Glutamatergic neuron (in vitro differentiated cells): ENCODE data around the gene PRKCQ. TPM values are rescaled to one million over a fixed set of nuclear protein-coding genes. Genes with fewer than 3 reads are reported as not detected.

ENCODE experiments used
- DNase-seq: peaks from one replicate; pipeline ENCODE4 v3.0.0; 2022
- H3K27ac Mint-ChIP-seq: one replicate; pipeline ENCODE4 v1.8.0; 2020; ENCODE audit warnings: mild to moderate bottlenecking, mixed read lengths, inconsistent platforms; ENCODE audit not compliant: unreplicated experiment
- H3K27me3 Mint-ChIP-seq: one replicate; pipeline ENCODE4 v1.8.0; 2020; ENCODE audit warnings: mild to moderate bottlenecking, moderate library complexity, mixed read lengths, inconsistent platforms; ENCODE audit not compliant: unreplicated experiment
- H3K36me3 Mint-ChIP-seq: one replicate; pipeline ENCODE4 v1.8.0; 2020; ENCODE audit warnings: mild to moderate bottlenecking, mixed read lengths, inconsistent platforms; ENCODE audit not compliant: unreplicated experiment
- H3K4me1 Mint-ChIP-seq: one replicate; pipeline ENCODE4 v1.8.0; 2020; ENCODE audit warnings: mild to moderate bottlenecking, low read depth, mixed read lengths, inconsistent platforms; ENCODE audit not compliant: unreplicated experiment
- H3K4me3 Mint-ChIP-seq: one replicate; pipeline ENCODE4 v1.8.0; 2020; ENCODE audit warnings: mild to moderate bottlenecking, mixed read lengths, inconsistent platforms; ENCODE audit not compliant: unreplicated experiment
- H3K9me3 Mint-ChIP-seq: one replicate; pipeline ENCODE4 v1.8.0; 2020; ENCODE audit warnings: mild to moderate bottlenecking, moderate library complexity, mixed read lengths, inconsistent platforms; ENCODE audit not compliant: unreplicated experiment
- total RNA-seq: library from RNA; stranded (reverse); fragmentation: NEBNext Ultra II Directional; extraction: Animal tissue kit (Norgen Biotek cat#: 25700); gene quantifications from one replicate; pipeline ENCODE4 v1.2.1, GENCODE V29; 2021; ENCODE audit not compliant: unreplicated experiment
- TF ChIP-seq, protein P1 (sequence below): fragments of 200-600 bp; sonication (generic); IDR thresholded peaks from one replicate; pipeline ENCODE4 v1.5.0; 2021; ENCODE audit not compliant: partially characterized antibody, unreplicated experiment

Gene PRKCQ
- total RNA-seq, 1 donor from 2014 or later = 1.3 TPM

DNA sequence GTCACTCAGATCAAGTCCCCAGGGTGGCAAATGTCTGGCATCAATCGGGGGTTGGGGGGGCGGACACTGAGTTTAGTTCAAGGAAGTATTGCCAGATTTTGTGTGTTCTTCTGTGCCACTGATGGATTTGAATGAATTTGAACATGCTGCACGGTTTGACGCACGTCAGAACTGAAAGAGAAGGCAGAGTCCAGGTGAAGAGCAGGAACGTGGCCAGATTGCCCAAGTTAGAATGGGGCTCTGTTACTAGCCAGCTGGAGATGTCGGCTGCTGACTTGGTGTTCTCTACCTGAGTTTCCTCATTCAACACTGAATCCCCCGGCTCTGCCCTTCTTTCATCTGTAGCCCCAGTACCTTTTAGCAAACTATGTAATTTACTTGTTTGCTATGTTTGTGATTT is 180.2 kb downstream of the PRKCQ start:
- no peak for DNase-seq
- Mint-ChIP-seq H3K27ac (no peak overlapping the region), H3K4me3 (no peak overlapping the region), H3K4me1 (peaks cover 12% of the 10 kb centered on the region), H3K9me3 (no peaks in the 10 kb centered on the region), H3K36me3 (no peaks in the 10 kb centered on the region), H3K27me3 (no peaks in the 10 kb centered on the region)
- TF ChIP-seq, protein P1, sequence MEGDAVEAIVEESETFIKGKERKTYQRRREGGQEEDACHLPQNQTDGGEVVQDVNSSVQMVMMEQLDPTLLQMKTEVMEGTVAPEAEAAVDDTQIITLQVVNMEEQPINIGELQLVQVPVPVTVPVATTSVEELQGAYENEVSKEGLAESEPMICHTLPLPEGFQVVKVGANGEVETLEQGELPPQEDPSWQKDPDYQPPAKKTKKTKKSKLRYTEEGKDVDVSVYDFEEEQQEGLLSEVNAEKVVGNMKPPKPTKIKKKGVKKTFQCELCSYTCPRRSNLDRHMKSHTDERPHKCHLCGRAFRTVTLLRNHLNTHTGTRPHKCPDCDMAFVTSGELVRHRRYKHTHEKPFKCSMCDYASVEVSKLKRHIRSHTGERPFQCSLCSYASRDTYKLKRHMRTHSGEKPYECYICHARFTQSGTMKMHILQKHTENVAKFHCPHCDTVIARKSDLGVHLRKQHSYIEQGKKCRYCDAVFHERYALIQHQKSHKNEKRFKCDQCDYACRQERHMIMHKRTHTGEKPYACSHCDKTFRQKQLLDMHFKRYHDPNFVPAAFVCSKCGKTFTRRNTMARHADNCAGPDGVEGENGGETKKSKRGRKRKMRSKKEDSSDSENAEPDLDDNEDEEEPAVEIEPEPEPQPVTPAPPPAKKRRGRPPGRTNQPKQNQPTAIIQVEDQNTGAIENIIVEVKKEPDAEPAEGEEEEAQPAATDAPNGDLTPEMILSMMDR = no peak

DNA sequence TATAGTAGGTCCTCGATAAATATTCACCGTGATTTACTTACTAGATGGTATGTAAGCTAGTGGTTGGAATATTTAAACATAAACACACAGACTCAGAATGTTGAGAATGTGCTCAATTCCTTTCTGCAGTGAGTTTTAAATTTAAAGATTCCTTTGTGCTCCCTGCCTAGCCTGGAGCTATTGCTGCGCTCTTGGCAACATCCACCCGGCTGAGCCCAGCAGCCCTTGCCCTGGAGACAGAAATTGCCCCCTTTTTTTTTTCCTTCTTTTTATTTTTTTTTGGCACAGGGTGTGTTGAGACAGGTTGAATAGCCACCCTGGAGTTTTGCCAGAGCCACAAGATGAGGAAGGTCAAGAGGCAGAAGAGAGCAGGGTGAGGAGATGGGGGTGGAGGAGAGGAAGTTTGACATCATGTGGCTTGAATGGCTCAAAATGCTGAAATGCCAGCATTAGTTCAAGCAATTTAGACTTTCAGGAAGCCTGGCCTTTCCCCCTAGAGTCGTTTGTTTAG is 180.8 kb downstream of the PRKCQ start:
- Mint-ChIP-seq H3K4me3 (no peak overlapping the region), H3K9me3 (no peaks in the 10 kb centered on the region), H3K27ac (no peak overlapping the region), H3K27me3 (no peaks in the 10 kb centered on the region), H3K36me3 (no peaks in the 10 kb centered on the region), H3K4me1 (peaks cover 14% of the 10 kb centered on the region)
- TF ChIP-seq, protein P1 = no peak
- DNase-seq = no peak

DNA sequence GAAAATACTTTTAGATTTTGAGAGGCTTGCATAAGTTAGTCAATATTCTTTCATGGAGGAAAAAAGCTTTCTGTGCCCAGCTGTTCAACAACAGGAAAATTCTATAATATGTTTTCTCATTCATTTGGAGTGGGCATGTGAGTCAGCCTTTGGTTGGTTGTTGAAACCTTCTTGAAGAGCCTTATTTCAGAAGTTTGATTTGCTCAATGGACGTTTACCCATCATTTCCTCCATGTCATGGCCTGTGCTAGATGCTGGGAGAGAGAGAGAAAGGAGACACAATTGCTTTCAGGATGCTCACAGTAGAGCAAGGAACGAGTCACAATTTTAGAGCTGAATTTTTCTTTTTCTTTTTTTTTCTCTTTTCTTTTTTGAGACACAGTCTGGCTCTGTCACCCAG is 181.7 kb downstream of the PRKCQ start:
- no peaks in the 10 kb centered on the region for H3K9me3 Mint-ChIP-seq
- H3K27me3 Mint-ChIP-seq = no peaks in the 10 kb centered on the region
- H3K27ac Mint-ChIP-seq = no peak overlapping the region
- H3K4me1 Mint-ChIP-seq = peaks cover 22% of the 10 kb centered on the region
- no peak overlapping the region for H3K4me3 Mint-ChIP-seq
- TF ChIP-seq, protein P1 = no peak
- no peak for DNase-seq
- H3K36me3 Mint-ChIP-seq = no peaks in the 10 kb centered on the region

DNA sequence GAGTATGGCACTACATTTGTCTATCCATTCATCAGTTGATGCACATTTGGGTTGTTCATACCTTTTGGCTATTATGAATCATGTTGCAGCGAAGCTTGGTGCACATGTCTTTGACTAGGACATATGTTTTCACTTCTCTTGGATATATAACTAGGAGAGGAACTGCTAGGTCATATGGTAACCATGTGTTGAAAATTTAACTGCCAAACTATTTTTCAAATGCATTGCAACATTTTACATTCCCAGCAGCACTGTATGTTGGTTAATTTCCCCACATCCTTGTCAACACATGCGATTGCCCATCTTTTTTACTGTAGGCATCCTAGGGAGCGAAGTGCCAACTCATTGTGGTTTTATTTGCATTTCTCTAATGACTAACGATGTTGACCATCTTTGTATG is 183.4 kb downstream of the PRKCQ start:
- Mint-ChIP-seq H3K27ac (no peak overlapping the region), H3K36me3 (no peaks in the 10 kb centered on the region)

DNA sequence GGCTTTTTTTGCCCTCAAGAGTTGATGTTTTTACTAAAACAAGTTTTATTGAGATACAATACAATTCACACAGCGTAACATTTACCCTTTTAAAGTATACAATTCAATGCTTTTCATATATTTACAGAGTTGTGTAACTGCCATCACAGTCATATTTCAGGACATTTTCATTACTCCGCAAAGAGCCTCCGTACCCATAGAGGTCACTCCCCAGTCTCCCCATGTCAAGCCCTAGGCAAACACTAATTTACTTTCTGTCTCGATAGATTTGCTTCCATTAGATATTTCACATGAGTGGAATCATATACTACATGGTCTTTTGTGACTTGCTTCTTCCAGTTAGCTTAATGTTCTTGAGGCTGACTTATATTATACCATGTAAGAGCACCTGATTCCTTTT is 183.8 kb downstream of the PRKCQ start:
- DNase-seq = no peak
- TF ChIP-seq, protein P1 = no peak
- no peak overlapping the region for H3K27ac Mint-ChIP-seq
- peaks cover 4% of the 10 kb centered on the region for H3K36me3 Mint-ChIP-seq
- no peaks in the 10 kb centered on the region for H3K9me3 Mint-ChIP-seq
- no peak overlapping the region for H3K4me3 Mint-ChIP-seq
- no peaks in the 10 kb centered on the region for H3K27me3 Mint-ChIP-seq
- H3K4me1 Mint-ChIP-seq = peaks cover 14% of the 10 kb centered on the region

More for the DNA sequence above, 183.4 kb downstream of the PRKCQ start:
- DNase-seq = no peak
- TF ChIP-seq, protein P1 = no peak
- H3K4me3 Mint-ChIP-seq = no peak overlapping the region
- no peaks in the 10 kb centered on the region for H3K27me3 Mint-ChIP-seq
- no peaks in the 10 kb centered on the region for H3K9me3 Mint-ChIP-seq
- peaks cover 17% of the 10 kb centered on the region for H3K4me1 Mint-ChIP-seq
